GM12801 (cell line): ENCODE measurements around the gene PIAS3.

Source experiments
- CTCF ChIP-seq: IDR thresholded peaks from one replicate; pipeline ENCODE4 v1.5.1; 2011; ENCODE audit warnings: control low read depth; ENCODE audit not compliant: insufficient read length; ENCODE audit errors: extremely low read depth

Gene PIAS3

GRCh38 chr1:145855426-145855948 is 3.4 kb downstream of the PIAS3 start:
- no peak for TF ChIP-seq CTCF

- TF ChIP-seq CTCF: no peak
Observed at GRCh38 chr1:145849356-145850160, 9.3 kb downstream of the PIAS3 start.

- TF ChIP-seq CTCF: no peak
Observed at GRCh38 chr1:145847827-145848226, 11.1 kb downstream of the PIAS3 start.

- no peak for TF ChIP-seq CTCF
Observed at GRCh38 chr1:145846201-145846612, 12.7 kb downstream of the PIAS3 start.

- TF ChIP-seq CTCF: no peak
Observed at GRCh38 chr1:145845514-145846161, 13.2 kb downstream of the PIAS3 start, which contains the start of gene NUDT17. TSS of gene NUDT17 (plus strand) at chr1:145845630. CDS start at chr1:145845641, 11 bp downstream.

GRCh38 chr1:145845144-145845513 is 13.8 kb downstream of the PIAS3 start:
- TF ChIP-seq CTCF: no peak

GRCh38 chr1:145843031-145843430 is 15.8 kb downstream of the PIAS3 start:
- no peak for TF ChIP-seq CTCF
